Fibroblast of lung (primary cell): ENCODE data around the gene AQR.

Source experiments
- EZH2 ChIP-seq: IDR thresholded peaks from 2 replicates; pipeline ENCODE4 v1.5.1; 2012; ENCODE audit warnings: low read length, control low read depth, mild to moderate bottlenecking; ENCODE audit errors: missing control alignments
- TF ChIP-seq, protein P1 (sequence below), 2 donors: IDR thresholded peaks in 1 of 2; conservative IDR thresholded peaks in 1 of 2; 1 replicate in 1 of 2; 2 replicates in 1 of 2; pipeline ENCODE4 v1.5.1; 2011 to 2012; ENCODE audit warnings: low read length in 2 of 2, control low read depth in 1 of 2, inconsistent platforms in 1 of 2, low read depth in 1 of 2, mild to moderate bottlenecking in 1 of 2

DNA sequence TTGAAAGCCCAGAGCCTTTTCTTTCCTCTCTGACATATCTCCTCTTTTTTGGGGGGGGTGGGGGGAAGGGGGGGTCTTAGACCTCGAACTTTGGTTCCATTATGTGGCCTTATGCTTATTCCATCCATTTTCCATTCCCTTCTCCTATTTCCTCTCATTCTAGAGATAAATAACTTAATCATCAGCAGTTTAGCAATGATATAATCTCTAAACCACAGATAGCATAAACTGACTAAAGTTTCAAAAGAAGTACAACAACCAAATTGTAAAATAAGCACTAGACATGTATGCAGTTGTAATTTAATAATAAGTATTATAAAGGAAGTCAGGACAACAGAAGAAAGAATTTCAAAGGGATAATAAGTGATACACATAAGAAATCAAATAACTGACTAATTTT, 64.5 kb downstream of the AQR start:
- TF ChIP-seq, protein P1, sequence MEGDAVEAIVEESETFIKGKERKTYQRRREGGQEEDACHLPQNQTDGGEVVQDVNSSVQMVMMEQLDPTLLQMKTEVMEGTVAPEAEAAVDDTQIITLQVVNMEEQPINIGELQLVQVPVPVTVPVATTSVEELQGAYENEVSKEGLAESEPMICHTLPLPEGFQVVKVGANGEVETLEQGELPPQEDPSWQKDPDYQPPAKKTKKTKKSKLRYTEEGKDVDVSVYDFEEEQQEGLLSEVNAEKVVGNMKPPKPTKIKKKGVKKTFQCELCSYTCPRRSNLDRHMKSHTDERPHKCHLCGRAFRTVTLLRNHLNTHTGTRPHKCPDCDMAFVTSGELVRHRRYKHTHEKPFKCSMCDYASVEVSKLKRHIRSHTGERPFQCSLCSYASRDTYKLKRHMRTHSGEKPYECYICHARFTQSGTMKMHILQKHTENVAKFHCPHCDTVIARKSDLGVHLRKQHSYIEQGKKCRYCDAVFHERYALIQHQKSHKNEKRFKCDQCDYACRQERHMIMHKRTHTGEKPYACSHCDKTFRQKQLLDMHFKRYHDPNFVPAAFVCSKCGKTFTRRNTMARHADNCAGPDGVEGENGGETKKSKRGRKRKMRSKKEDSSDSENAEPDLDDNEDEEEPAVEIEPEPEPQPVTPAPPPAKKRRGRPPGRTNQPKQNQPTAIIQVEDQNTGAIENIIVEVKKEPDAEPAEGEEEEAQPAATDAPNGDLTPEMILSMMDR (conservative IDR thresholded peaks at IDR 0.05 in 1 of 2, IDR thresholded peaks at IDR 0.05 in 1 of 2; ENCODE audit: low read depth in 1 of 2, low read length in 2 of 2), result no peak
- TF ChIP-seq EZH2, result no peak
